Gastrocnemius medialis (tissue), 4 donors: ENCODE results near the gene ROPN1L. TPM values are rescaled to one million over a fixed set of nuclear protein-coding genes. Genes with fewer than 3 reads are reported as not detected.

Experiments used
- ATAC-seq, 2 donors: fragments of 150-250 bp; one replicate each; pipeline ENCODE4 v1.9.1; 2016
- DNase-seq, 2 donors: peaks; one replicate each; pipeline ENCODE4 v3.0.0-alpha.2; 2019
- H3K27ac ChIP-seq, 4 donors: fragments of 200-600 bp; sonication (generic); 1 replicate in 1 of 4; 2 replicates in 3 of 4; pipeline ENCODE4 v1.5.1; 2016 to 2018; ENCODE audit warnings: mild to moderate bottlenecking in 2 of 4, moderate library complexity in 1 of 4
- H3K27me3 ChIP-seq, 3 donors: fragments of 200-600 bp; sonication (generic) in 2 of 3; 1 replicate in 1 of 3; 2 replicates in 2 of 3; pipeline versions ENCODE4 v1.5.1 to v1.6.0; 2016 to 2019; ENCODE audit warnings: mild to moderate bottlenecking in 1 of 3, moderate library complexity in 1 of 3
- H3K36me3 ChIP-seq, 2 donors: fragments of 200-600 bp; sonication (generic) in 1 of 2; one replicate each; pipeline ENCODE4 v1.5.1; 2017 to 2018
- H3K4me1 ChIP-seq, 2 donors: fragments of 200-600 bp; sonication (generic) in 1 of 2; one replicate each; pipeline ENCODE4 v1.5.1; 2016 to 2017; ENCODE audit warnings: mild to moderate bottlenecking in 2 of 2
- H3K4me3 ChIP-seq, 4 donors: fragments of 200-600 bp; sonication (generic) in 3 of 4; 1 replicate in 1 of 4; 2 replicates in 3 of 4; pipeline ENCODE4 v1.5.1; 2016 to 2019; ENCODE audit warnings: mild to moderate bottlenecking in 2 of 4
- H3K9me3 ChIP-seq, 3 donors: fragments of 200-600 bp; sonication (generic) in 2 of 3; 1 replicate in 1 of 3; 2 replicates in 2 of 3; pipeline ENCODE4 v1.5.1; 2016 to 2019
- CTCF ChIP-seq, 5 experiments: fragments of 450-650 bp in 3 of 5; fragments of 200-600 bp in 2 of 5; sonication (generic) in 2 of 5; IDR thresholded peaks in 4 of 5; conservative IDR thresholded peaks in 1 of 5; 1 replicate in 4 of 5; 2 replicates in 1 of 5; pipeline ENCODE4 v1.5.1; 2016 to 2019; ENCODE audit warnings: antibody characterized with exemption in 5 of 5, mild to moderate bottlenecking in 3 of 5, moderate library complexity in 3 of 5
- POLR2A ChIP-seq, 2 donors: fragments of 450-650 bp; IDR thresholded peaks; one replicate each; pipeline ENCODE4 v1.6.1; 2017; ENCODE audit warnings: antibody characterized with exemption in 2 of 2, mild to moderate bottlenecking in 2 of 2, moderate library complexity in 2 of 2
- in situ Hi-C, 4 donors: fragments of 200-750 bp; cut with MboI; loops; one replicate each; pipeline versions ENCODE4 v1.15.0 to v1.8.0; 2017; ENCODE audit warnings: low sequenced_read_pairs in 4 of 4
- intact Hi-C: fragments of 100-400 bp; cut with DNase I; formaldehyde crosslinking; loops from one replicate; pipeline ENCODE4 v1.15.1; 2023; ENCODE audit warnings: low total_unique reads
- total RNA-seq, 4 donors: library from RNA; depleted of rRNA; stranded (reverse); fragments of >200 nt; gene quantifications; one replicate each; pipeline versions ENCODE4 v1.1.0 to v1.2.3, GENCODE V29; 2016

The ROPN1L gene
- total RNA-seq, 4 donors from 2014 or later, result 0.46 TPM; not detected in 3

- H3K36me3 ChIP-seq, result peaks cover 5 to 59% of the 10 kb centered on the region in 2 donors
- no peak overlapping the region for H3K27ac ChIP-seq
- in situ Hi-C loops (loop anchor here in 2 of 4 donors (10.0 to 25.0 kb wide), 2 partner anchors 117 to 119 kb away; no protein-coding TSS in a partner anchor), intact Hi-C loops (no loop called here)
- H3K9me3 ChIP-seq, result no peaks in the 10 kb centered on the region
- H3K4me1 ChIP-seq, result peaks cover 23 to 26% of the 10 kb centered on the region in 2 donors
- no peak for TF ChIP-seq CTCF (IDR thresholded peaks at IDR 0.05 in 4 of 5, conservative IDR thresholded peaks at IDR 0.05 in 1 of 5)
- no peak for TF ChIP-seq POLR2A (IDR thresholded peaks at IDR 0.05)
- H3K27me3 ChIP-seq, result no peaks in the 10 kb centered on the region
- ATAC-seq, result no peak
- no peak for DNase-seq
- H3K4me3 ChIP-seq, result no peak overlapping the region
Measured at GRCh38 chr5:10403829-10404228, 37.9 kb upstream of the ROPN1L start.

DNA sequence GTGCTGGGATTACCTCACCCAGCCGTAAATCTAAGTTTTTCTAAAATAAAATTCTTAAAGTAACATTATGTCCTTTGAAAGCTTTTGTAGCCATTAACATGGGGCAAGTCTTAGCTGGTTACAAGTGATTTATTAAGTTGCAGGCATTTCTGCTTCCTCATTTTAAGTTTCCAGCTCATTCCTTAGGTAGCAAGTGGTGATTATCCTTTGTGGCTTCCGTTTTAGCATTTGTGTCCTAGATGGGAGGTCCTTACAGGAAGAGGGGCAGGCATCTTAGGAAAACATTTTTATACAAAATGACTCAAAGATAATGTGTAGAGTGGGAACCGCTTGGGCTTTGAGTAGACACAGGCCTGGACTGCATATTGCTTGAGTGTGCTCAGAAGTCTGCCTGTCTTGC lies 35.0 kb upstream of the ROPN1L start:
- no peak for TF ChIP-seq POLR2A (IDR thresholded peaks at IDR 0.05)
- TF ChIP-seq CTCF (IDR thresholded peaks at IDR 0.05 in 4 of 5, conservative IDR thresholded peaks at IDR 0.05 in 1 of 5), result no peak
- H3K9me3 ChIP-seq, result no peaks in the 10 kb centered on the region
- intact Hi-C loops, result no loop called here
- DNase-seq (no peak), ATAC-seq (no peak)
- peaks cover 0 to 6% of the 10 kb centered on the region in 2 donors for H3K4me1 ChIP-seq
- no peak overlapping the region for H3K4me3 ChIP-seq
- H3K36me3 ChIP-seq, result peaks cover 10 to 86% of the 10 kb centered on the region in 2 donors
- H3K27ac ChIP-seq, result no peak overlapping the region
- no peaks in the 10 kb centered on the region for H3K27me3 ChIP-seq
- in situ Hi-C loops, result loop anchor here in 2 of 4 donors (10.0 to 25.0 kb wide), 2 partner anchors 119 to 122 kb away; no protein-coding TSS in a partner anchor

- no peaks in the 10 kb centered on the region for H3K4me1 ChIP-seq
- no peak overlapping the region for H3K4me3 ChIP-seq
- H3K27ac ChIP-seq, result no peak overlapping the region
- DNase-seq (no peak), ATAC-seq (no peak)
- peaks cover 5 to 98% of the 10 kb centered on the region in 2 donors for H3K36me3 ChIP-seq
- TF ChIP-seq CTCF (IDR thresholded peaks at IDR 0.05 in 4 of 5, conservative IDR thresholded peaks at IDR 0.05 in 1 of 5), result no peak
- TF ChIP-seq POLR2A (IDR thresholded peaks at IDR 0.05), result no peak
- in situ Hi-C loops, result loop anchor here in 2 of 4 donors (10.0 to 25.0 kb wide), 2 partner anchors 122 to 125 kb away; no protein-coding TSS in a partner anchor
- intact Hi-C loops, result no loop called here
- H3K27me3 ChIP-seq, result no peaks in the 10 kb centered on the region
- no peaks in the 10 kb centered on the region for H3K9me3 ChIP-seq
Measured at GRCh38 chr5:10409504-10409903, 32.2 kb upstream of the ROPN1L start.

GRCh38 chr5:10410662-10411061 lies 31.0 kb upstream of the ROPN1L start:
- in situ Hi-C loops, result loop anchor here in 2 of 4 donors (10.0 to 25.0 kb wide), 2 partner anchors 123 to 146 kb away; no protein-coding TSS in a partner anchor
- Histone ChIP-seq H3K4me1 (no peaks in the 10 kb centered on the region), H3K9me3 (no peaks in the 10 kb centered on the region), H3K27ac (no peak overlapping the region), H3K36me3 (peaks cover 7 to 98% of the 10 kb centered on the region in 2 donors), H3K4me3 (no peak overlapping the region), H3K27me3 (no peaks in the 10 kb centered on the region)
- no peak for TF ChIP-seq POLR2A (IDR thresholded peaks at IDR 0.05)
- TF ChIP-seq CTCF (IDR thresholded peaks at IDR 0.05 in 4 of 5, conservative IDR thresholded peaks at IDR 0.05 in 1 of 5), result no peak
- DNase-seq (no peak), ATAC-seq (no peak)
- intact Hi-C loops, result no loop called here

GRCh38 chr5:10411336-10411735 lies 30.3 kb upstream of the ROPN1L start:
- Histone ChIP-seq H3K36me3 (peaks cover 10 to 98% of the 10 kb centered on the region in 2 donors), H3K27me3 (no peaks in the 10 kb centered on the region), H3K4me1 (no peaks in the 10 kb centered on the region), H3K4me3 (no peak overlapping the region), H3K27ac (no peak overlapping the region), H3K9me3 (no peaks in the 10 kb centered on the region)
- ATAC-seq, result no peak
- TF ChIP-seq POLR2A (IDR thresholded peaks at IDR 0.05), result no peak
- no peak for TF ChIP-seq CTCF (IDR thresholded peaks at IDR 0.05 in 4 of 5, conservative IDR thresholded peaks at IDR 0.05 in 1 of 5)
- in situ Hi-C loops, result loop anchor here in 2 of 4 donors (10.0 to 25.0 kb wide), 2 partner anchors 124 to 147 kb away; no protein-coding TSS in a partner anchor
- DNase-seq, result no peak
- intact Hi-C loops, result no loop called here
